Endothelial cell of umbilical vein (primary cell): Measurements from ENCODE around the gene CHST3. TPM values are rescaled to one million over a fixed set of nuclear protein-coding genes. Genes with fewer than 3 reads are reported as not detected.

Experiments used
- BruUV-seq: library from RNA; stranded (reverse); fragments of 400-500 nt; replicated peaks from 2 replicates; lab custom pipeline; 2021; lab: Mats Ljungman, UMichigan
- CTCF ChIA-PET: fragments of 300-600, 350-600 bp; sonication (Branson Sonifier 250); formaldehyde crosslinking; loops from one replicate; lab custom pipeline; 2021; ENCODE audit warnings: antibody characterized with exemption, inconsistent platforms; lab: Charles Lee
- POLR2A ChIA-PET: fragments of 300-600, 350-600 bp; sonication (Branson Sonifier 250); formaldehyde crosslinking; loops from one replicate; lab custom pipeline; 2021; ENCODE audit warnings: antibody characterized with exemption, inconsistent platforms; lab: Charles Lee
- DNase-seq: peaks from one replicate; pipeline ENCODE4 v3.0.0-alpha.2; 2011; ENCODE audit warnings: low read depth, low spot score
- FAIRE-seq: peaks from 2 replicates; lab custom pipeline; 2011; peaks lifted over from hg19 to GRCh38; lab: Jason Lieb, UNC
- H2AFZ ChIP-seq: 2 replicates; pipeline ENCODE4 v1.6.0; 2012; ENCODE audit warnings: low read depth, low read length, control low read depth, inconsistent platforms
- H3K27ac ChIP-seq: 2 replicates; pipeline ENCODE4 v1.5.1; 2011; ENCODE audit warnings: low read depth, mild to moderate bottlenecking, control low read depth, low read length, moderate library complexity; ENCODE audit not compliant: insufficient read depth
- H3K27me3 ChIP-seq, 2 experiments: 2 replicates each; pipeline versions ENCODE4 v1.6.0 to v1.6.1; 2011; ENCODE audit warnings: low read length in 2 of 2, mixed read lengths in 1 of 2; ENCODE audit not compliant: control insufficient read depth in 2 of 2, insufficient read depth in 2 of 2
- H3K36me3 ChIP-seq, 2 experiments: 2 replicates in 1 of 2; 3 replicates in 1 of 2; pipeline ENCODE4 v1.5.1; 2011; ENCODE audit warnings: low read length in 2 of 2, mild to moderate bottlenecking in 1 of 2, moderate library complexity in 1 of 2; ENCODE audit not compliant: control insufficient read depth in 2 of 2, insufficient read depth in 2 of 2; ENCODE audit errors: extremely low read depth in 1 of 2
- H3K4me1 ChIP-seq: 3 replicates; pipeline ENCODE4 v1.5.1; 2011; ENCODE audit warnings: mild to moderate bottlenecking, low read length; ENCODE audit not compliant: control insufficient read depth, insufficient read depth; ENCODE audit errors: extremely low read depth
- H3K4me2 ChIP-seq: 2 replicates; pipeline ENCODE4 v1.6.1; 2011; ENCODE audit warnings: low read length, control low read depth, mixed read lengths; ENCODE audit not compliant: insufficient read depth
- H3K4me3 ChIP-seq, 3 experiments: fragments of 200-600 bp in 1 of 3; sonication (generic), shearing (Covaris generic) in 1 of 3; replicated peaks in 1 of 3; 2 replicates each; pipeline ENCODE4 v1.5.1; 2011 to 2016; ENCODE audit warnings: control low read depth in 3 of 3, low read length in 3 of 3, mild to moderate bottlenecking in 2 of 3, inconsistent platforms in 1 of 3, low read depth in 1 of 3, moderate library complexity in 1 of 3; ENCODE audit not compliant: insufficient read depth in 1 of 3
- H3K79me2 ChIP-seq: 2 replicates; pipeline ENCODE4 v1.6.0; 2012; ENCODE audit warnings: low read length, inconsistent platforms; ENCODE audit not compliant: control insufficient read depth, insufficient read depth
- H3K9ac ChIP-seq: replicated peaks from 2 replicates; pipeline ENCODE3; 2011; ENCODE audit warnings: low read length, control low read depth; ENCODE audit not compliant: insufficient read depth; ENCODE audit errors: extremely low read depth
- H3K9me1 ChIP-seq: replicated peaks from 3 replicates; pipeline ENCODE4 v1.6.0; 2011; ENCODE audit warnings: mild to moderate bottlenecking, low read length; ENCODE audit not compliant: control insufficient read depth, insufficient read depth; ENCODE audit errors: extremely low read depth
- H3K9me3 ChIP-seq: replicated peaks from 2 replicates; pipeline ENCODE4 v1.5.1; 2012; ENCODE audit warnings: low read length, inconsistent platforms; ENCODE audit not compliant: control insufficient read depth, insufficient read depth
- H4K20me1 ChIP-seq: replicated peaks from 2 replicates; pipeline ENCODE3; 2011; ENCODE audit warnings: mild to moderate bottlenecking, low read length; ENCODE audit not compliant: control insufficient read depth, insufficient read depth; ENCODE audit errors: extremely low read depth
- CTCF ChIP-seq, 2 donors: IDR thresholded peaks; 1 replicate in 1 of 2; 2 replicates in 1 of 2; pipeline ENCODE4 v1.5.1; 2011; ENCODE audit warnings: low read length in 2 of 2, mild to moderate bottlenecking in 2 of 2, moderate library complexity in 2 of 2, control low read depth in 1 of 2, inconsistent platforms in 1 of 2, low read depth in 1 of 2; ENCODE audit not compliant: insufficient read depth in 1 of 2; ENCODE audit errors: extremely low read depth in 1 of 2
- EZH2 ChIP-seq: IDR thresholded peaks from 2 replicates; pipeline ENCODE4 v1.6.1; 2012; ENCODE audit warnings: borderline replicate concordance, low read depth, mild to moderate bottlenecking, moderate library complexity, low read length, inconsistent platforms; ENCODE audit not compliant: severe bottlenecking
- FOS ChIP-seq: IDR thresholded peaks from 2 replicates; pipeline ENCODE4 v1.6.1; 2011; ENCODE audit warnings: mild to moderate bottlenecking, low read length, moderate library complexity, borderline replicate concordance; ENCODE audit not compliant: insufficient read depth
- GATA2 ChIP-seq: IDR thresholded peaks from 2 replicates; pipeline ENCODE4 v1.7.0; 2011; ENCODE audit warnings: low read depth, mild to moderate bottlenecking, moderate library complexity, mixed read lengths, low read length; ENCODE audit not compliant: insufficient read length, insufficient read depth
- JUN ChIP-seq: IDR thresholded peaks from 2 replicates; pipeline ENCODE4 v1.6.1; 2011; ENCODE audit warnings: borderline replicate concordance, low read depth; ENCODE audit not compliant: insufficient read length, insufficient read depth
- MAX ChIP-seq: IDR thresholded peaks from 2 replicates; pipeline ENCODE4 v1.6.1; 2011; ENCODE audit not compliant: insufficient read depth, insufficient read length
- MYC ChIP-seq: IDR thresholded peaks from one replicate; pipeline ENCODE4 v1.6.1; 2011; ENCODE audit warnings: mild to moderate bottlenecking, low read depth, low read length
- POLR2A ChIP-seq: IDR thresholded peaks from 2 replicates; pipeline ENCODE4 v1.6.1; 2012; ENCODE audit warnings: low read depth, mild to moderate bottlenecking, control low read depth, low read length
- POLR2AphosphoS5 ChIP-seq: IDR thresholded peaks from 2 replicates; pipeline ENCODE4 v1.6.1; 2012; ENCODE audit warnings: low read depth, mild to moderate bottlenecking, control low read depth, low read length, moderate library complexity; ENCODE audit not compliant: insufficient read depth
- dilution Hi-C: fragments of 300-500 bp; cut with MboI; formaldehyde crosslinking; loops from one replicate; pipeline ENCODE4 v1.15.0; 2019; ENCODE audit warnings: low sequenced_read_pairs; ENCODE audit not compliant: extremely low pct_ligation_motif_present
- intact Hi-C: fragments of 100-400 bp; cut with micrococcal nuclease; formaldehyde crosslinking; loops from one replicate; pipeline ENCODE4 v1.10.0; 2022
- polyA plus RNA-seq, 4 experiments: library from polyadenylated mRNA; depleted of rRNA in 3 of 4; stranded (reverse) in 3 of 4; unstranded in 1 of 4; fragments of >200 nt; gene quantifications; 2 replicates each; pipeline versions ENCODE4 v1.2.1 to v1.2.3, GENCODE V29; 2011 to 2012; ENCODE audit warnings: missing spikeins in 1 of 4
- total RNA-seq: library from RNA; stranded (reverse); gene quantifications from 2 replicates; pipeline ENCODE4 v1.2.3, GENCODE V29; 2021

The CHST3 gene
- total and polyA plus RNA-seq, 2 donors (not counting 3 experiments of a cell fraction or from before 2014, with no cell fraction given): 5.5 to 11.5 TPM

- dilution Hi-C loops (no loop called here), intact Hi-C loops (no loop called here)
- H3K9me1 ChIP-seq: no peaks in the 10 kb centered on the region
- BruUV-seq: no TSS peak
- FAIRE-seq (no peak), DNase-seq (no peak)
- H3K4me1 ChIP-seq: peaks cover 21% of the 10 kb centered on the region
- no peaks in the 10 kb centered on the region for H3K36me3 ChIP-seq
- peaks cover 38% of the 10 kb centered on the region for H3K79me2 ChIP-seq
- POLR2A ChIA-PET: no interaction called here
- CTCF ChIA-PET: interaction anchor here (0.9 to 7.2 kb wide), 3 partner anchors 14 to 74 kb away, joined by 3 to 32 read pairs (median 3); no protein-coding TSS in a partner anchor
- no peak for TF ChIP-seq POLR2A
- TF ChIP-seq JUN: no peak
- no peak for TF ChIP-seq GATA2
- TF ChIP-seq MAX: no peak
- TF ChIP-seq FOS: no peak
- no peak for TF ChIP-seq CTCF (IDR thresholded peaks at IDR 0.05; ENCODE audit: extremely low read depth in 1 of 2, insufficient read depth in 1 of 2, low read depth in 1 of 2, low read length in 2 of 2)
- TF ChIP-seq EZH2: no peak
- TF ChIP-seq POLR2AphosphoS5: no peak
- no peak for TF ChIP-seq MYC
- no peak overlapping the region for H3K9ac ChIP-seq
- H3K9me3 ChIP-seq: no peaks in the 10 kb centered on the region
- H3K4me3 ChIP-seq: no peak overlapping the region
- no peak overlapping the region for H3K27ac ChIP-seq
- no peak overlapping the region for H3K4me2 ChIP-seq
- no peaks in the 10 kb centered on the region for H4K20me1 ChIP-seq
- H2AFZ ChIP-seq: no peak overlapping the region
- H3K27me3 ChIP-seq: no peaks in the 10 kb centered on the region
Observed at GRCh38 chr10:71969929-71970328, 5.7 kb downstream of the CHST3 start.
